Ishikawa (cell line): ENCODE data around the gene KIAA1549.

Experiments used
- CEBPB ChIP-seq: IDR thresholded peaks from 2 replicates; pipeline ENCODE4 v1.6.1; 2012
- CREB1 ChIP-seq: IDR thresholded peaks from 2 replicates; pipeline ENCODE4 v1.6.1; 2012; ENCODE audit warnings: low read depth
- EGR1 ChIP-seq: IDR thresholded peaks from 2 replicates; pipeline ENCODE4 v1.6.1; 2012
- EP300 ChIP-seq: IDR thresholded peaks from 2 replicates; pipeline ENCODE4 v1.6.1; 2012; ENCODE audit warnings: borderline replicate concordance
- FOXM1 ChIP-seq: IDR thresholded peaks from 2 replicates; pipeline ENCODE4 v1.6.1; 2012; ENCODE audit warnings: low read depth, borderline replicate concordance
- MAX ChIP-seq: IDR thresholded peaks from 2 replicates; pipeline ENCODE4 v1.6.1; 2012
- NFIC ChIP-seq: IDR thresholded peaks from 2 replicates; pipeline ENCODE4 v1.6.1; 2012
- RAD21 ChIP-seq: IDR thresholded peaks from 2 replicates; pipeline ENCODE4 v1.6.1; 2012; ENCODE audit warnings: low read depth
- REST ChIP-seq: IDR thresholded peaks from 2 replicates; pipeline ENCODE4 v1.6.1; 2012; ENCODE audit warnings: low read depth, mild to moderate bottlenecking
- TAF1 ChIP-seq: IDR thresholded peaks from 2 replicates; pipeline ENCODE4 v1.6.1; 2012; ENCODE audit warnings: low read depth, mild to moderate bottlenecking
- TCF12 ChIP-seq: IDR thresholded peaks from 2 replicates; pipeline ENCODE4 v1.6.1; 2012; ENCODE audit warnings: low read depth
- TEAD4 ChIP-seq: IDR thresholded peaks from 2 replicates; pipeline ENCODE4 v1.6.1; 2012
- USF1 ChIP-seq: IDR thresholded peaks from 2 replicates; pipeline ENCODE4 v1.6.1; 2012
- YY1 ChIP-seq: IDR thresholded peaks from 2 replicates; pipeline ENCODE4 v1.6.1; 2012; ENCODE audit warnings: low read depth
- ZBTB7A ChIP-seq: IDR thresholded peaks from 2 replicates; pipeline ENCODE4 v1.6.1; 2012; ENCODE audit warnings: low read depth

KIAA1549 gene

GRCh38 chr7:138978541-138979184 lies 2.5 kb downstream of the KIAA1549 start:
- TF ChIP-seq NFIC, result no peak
- TF ChIP-seq MAX, result no peak
- TF ChIP-seq CREB1, result no peak
- TF ChIP-seq EP300, result no peak
- no peak for TF ChIP-seq USF1
- TF ChIP-seq RAD21, result no peak
- TF ChIP-seq REST, result no peak
- TF ChIP-seq TAF1, result no peak
- TF ChIP-seq CEBPB, result no peak
- no peak for TF ChIP-seq ZBTB7A
- TF ChIP-seq TCF12, result no peak
- TF ChIP-seq YY1, result no peak
- no peak for TF ChIP-seq EGR1
- TF ChIP-seq TEAD4, result no peak
- no peak for TF ChIP-seq FOXM1

- TF ChIP-seq EGR1, result no peak
- no peak for TF ChIP-seq TEAD4
- no peak for TF ChIP-seq EP300
- TF ChIP-seq ZBTB7A, result no peak
- no peak for TF ChIP-seq CEBPB
- TF ChIP-seq REST, result no peak
- no peak for TF ChIP-seq RAD21
- no peak for TF ChIP-seq FOXM1
- no peak for TF ChIP-seq CREB1
- no peak for TF ChIP-seq USF1
- TF ChIP-seq YY1, result no peak
- no peak for TF ChIP-seq MAX
- TF ChIP-seq TCF12, result no peak
- no peak for TF ChIP-seq NFIC
Measured at GRCh38 chr7:138975343-138976104, 5.7 kb downstream of the KIAA1549 start.

- TF ChIP-seq NFIC (no peak), FOXM1 (no peak), TAF1 (no peak), USF1 (no peak), EP300 (no peak), CREB1 (no peak), YY1 (no peak), REST (no peak), TEAD4 (no peak), ZBTB7A (no peak), MAX (no peak), TCF12 (no peak), RAD21 (no peak), EGR1 (no peak), CEBPB (no peak)
Measured at GRCh38 chr7:138974675-138975292, 6.4 kb downstream of the KIAA1549 start.
